ENCODE measurements around the gene SVEP1. TPM values are rescaled to one million over a fixed set of nuclear protein-coding genes. Genes with fewer than 3 reads are reported as not detected.

SVEP1 gene
- total RNA-seq, 1 experiment from 2014 or later = 0.45 TPM

GRCh38 chr9:110429453-110429852 is 150.1 kb downstream of the SVEP1 start:
- no peak overlapping the region for H3K27ac ChIP-seq (ENCODE audit: low read depth, low read length, poor library complexity, severe bottlenecking)
- CTCF ChIA-PET = no interaction called here
- intact Hi-C loops (cut with micrococcal nuclease; ENCODE audit: unreplicated experiment) = no loop called here
- POLR2A ChIA-PET (ENCODE audit: low non-redundant PET) = interaction anchor here (0.7 kb wide), 1 partner anchor 120 kb away, joined by 5 read pairs; no protein-coding TSS in a partner anchor
- DNase-seq (ENCODE audit: low spot score) = peak; percentile 4
- TF ChIP-seq, protein P1, sequence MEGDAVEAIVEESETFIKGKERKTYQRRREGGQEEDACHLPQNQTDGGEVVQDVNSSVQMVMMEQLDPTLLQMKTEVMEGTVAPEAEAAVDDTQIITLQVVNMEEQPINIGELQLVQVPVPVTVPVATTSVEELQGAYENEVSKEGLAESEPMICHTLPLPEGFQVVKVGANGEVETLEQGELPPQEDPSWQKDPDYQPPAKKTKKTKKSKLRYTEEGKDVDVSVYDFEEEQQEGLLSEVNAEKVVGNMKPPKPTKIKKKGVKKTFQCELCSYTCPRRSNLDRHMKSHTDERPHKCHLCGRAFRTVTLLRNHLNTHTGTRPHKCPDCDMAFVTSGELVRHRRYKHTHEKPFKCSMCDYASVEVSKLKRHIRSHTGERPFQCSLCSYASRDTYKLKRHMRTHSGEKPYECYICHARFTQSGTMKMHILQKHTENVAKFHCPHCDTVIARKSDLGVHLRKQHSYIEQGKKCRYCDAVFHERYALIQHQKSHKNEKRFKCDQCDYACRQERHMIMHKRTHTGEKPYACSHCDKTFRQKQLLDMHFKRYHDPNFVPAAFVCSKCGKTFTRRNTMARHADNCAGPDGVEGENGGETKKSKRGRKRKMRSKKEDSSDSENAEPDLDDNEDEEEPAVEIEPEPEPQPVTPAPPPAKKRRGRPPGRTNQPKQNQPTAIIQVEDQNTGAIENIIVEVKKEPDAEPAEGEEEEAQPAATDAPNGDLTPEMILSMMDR (conservative IDR thresholded peaks at IDR 0.05; ENCODE audit: low read depth, low read length) = peak; percentile 35; the same call in 1 of the 2 replicates
- TF ChIP-seq EZH2 (IDR thresholded peaks at IDR 0.05; ENCODE audit: borderline replicate concordance, low read depth, low read length, poor library complexity, severe bottlenecking) = no peak
- no peaks in the 10 kb centered on the region for H3K4me1 ChIP-seq (ENCODE audit: insufficient read depth, low read length, poor library complexity, severe bottlenecking)
- H3K4me3 ChIP-seq (ENCODE audit: low read depth, low read length, poor library complexity, severe bottlenecking) = no peak overlapping the region
- no TSS peak for BruUV-seq (replicated peaks)
- no peaks in the 10 kb centered on the region for H3K36me3 ChIP-seq (ENCODE audit: insufficient read depth, low read length, poor library complexity, severe bottlenecking)
- H3K27me3 ChIP-seq (replicated peaks; ENCODE audit: insufficient read depth, low read depth, low read length, poor library complexity) = no peaks in the 10 kb centered on the region
- H3K9me3 ChIP-seq (ENCODE audit: low read depth, low read length, poor library complexity, severe bottlenecking) = no peaks in the 10 kb centered on the region

- no peaks in the 10 kb centered on the region for H3K9me3 ChIP-seq (ENCODE audit: low read depth, low read length, poor library complexity, severe bottlenecking)
- POLR2A ChIA-PET (ENCODE audit: low non-redundant PET) = no interaction called here
- DNase-seq (ENCODE audit: low spot score) = peak; percentile 60
These were observed 151.9 kb downstream of the SVEP1 start for GRCh38 chr9:110427497-110428104.

DNA sequence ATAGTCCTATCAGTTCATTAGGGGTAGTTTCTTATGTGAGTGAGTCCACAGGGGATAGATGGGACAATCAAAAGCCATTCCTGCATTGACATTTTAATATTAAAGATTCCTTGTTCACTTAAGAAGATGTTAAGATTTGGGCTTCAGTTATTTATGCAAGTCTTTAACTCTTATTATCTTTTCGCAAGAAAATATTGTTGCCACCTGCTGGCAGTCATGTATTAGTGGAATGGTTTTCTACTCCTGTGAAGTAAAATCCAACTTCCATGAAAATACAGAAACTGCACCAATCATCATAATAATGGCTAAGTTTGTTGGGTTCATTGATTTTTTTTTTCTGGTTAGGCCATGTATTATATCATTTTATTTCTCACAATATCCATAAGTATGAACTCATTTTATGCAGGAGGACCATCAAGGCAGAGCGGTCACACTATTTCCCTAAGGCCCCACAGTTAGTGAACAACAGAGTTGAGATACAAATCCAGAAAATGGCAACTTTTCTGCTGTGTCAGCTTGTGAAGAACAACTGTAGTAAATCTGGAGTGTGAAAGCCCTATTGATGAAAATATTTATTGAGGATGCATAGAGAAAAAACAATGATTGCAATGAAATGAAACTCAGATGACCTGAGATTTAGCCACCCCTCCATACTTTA is 153.4 kb downstream of the SVEP1 start:
- POLR2A ChIA-PET (ENCODE audit: low non-redundant PET) = no interaction called here
- no TSS peak for BruUV-seq (replicated peaks)
- peak; percentile 18 for DNase-seq (ENCODE audit: low spot score)
- Histone ChIP-seq H3K27ac (ENCODE audit: low read depth, low read length, poor library complexity, severe bottlenecking) (no peak overlapping the region), H3K4me1 (ENCODE audit: insufficient read depth, low read length, poor library complexity, severe bottlenecking) (no peaks in the 10 kb centered on the region), H3K36me3 (ENCODE audit: insufficient read depth, low read length, poor library complexity, severe bottlenecking) (no peaks in the 10 kb centered on the region), H3K9me3 (ENCODE audit: low read depth, low read length, poor library complexity, severe bottlenecking) (no peaks in the 10 kb centered on the region), H3K4me3 (ENCODE audit: low read depth, low read length, poor library complexity, severe bottlenecking) (no peak overlapping the region), H3K27me3 (replicated peaks; ENCODE audit: insufficient read depth, low read depth, low read length, poor library complexity) (no peaks in the 10 kb centered on the region)
- CTCF ChIA-PET = no interaction called here
- no peak for TF ChIP-seq EZH2 (IDR thresholded peaks at IDR 0.05; ENCODE audit: borderline replicate concordance, low read depth, low read length, poor library complexity, severe bottlenecking)
- TF ChIP-seq, protein P1 (conservative IDR thresholded peaks at IDR 0.05; ENCODE audit: low read depth, low read length) = peak; percentile 51
- intact Hi-C loops (cut with micrococcal nuclease; ENCODE audit: unreplicated experiment) = loop anchor here (2.0 kb wide), 1 partner anchor 243 kb away; no protein-coding TSS in a partner anchor

More at GRCh38 chr9:110427497-110428104, 151.9 kb downstream of the SVEP1 start:
- Histone ChIP-seq H3K4me1 (ENCODE audit: insufficient read depth, low read length, poor library complexity, severe bottlenecking) (no peaks in the 10 kb centered on the region), H3K36me3 (ENCODE audit: insufficient read depth, low read length, poor library complexity, severe bottlenecking) (no peaks in the 10 kb centered on the region), H3K27me3 (replicated peaks; ENCODE audit: insufficient read depth, low read depth, low read length, poor library complexity) (no peaks in the 10 kb centered on the region), H3K4me3 (ENCODE audit: low read depth, low read length, poor library complexity, severe bottlenecking) (no peak overlapping the region), H3K27ac (ENCODE audit: low read depth, low read length, poor library complexity, severe bottlenecking) (no peak overlapping the region)
- BruUV-seq (replicated peaks) = no TSS peak
- no peak for TF ChIP-seq EZH2 (IDR thresholded peaks at IDR 0.05; ENCODE audit: borderline replicate concordance, low read depth, low read length, poor library complexity, severe bottlenecking)
- TF ChIP-seq, protein P1 (conservative IDR thresholded peaks at IDR 0.05; ENCODE audit: low read depth, low read length) = peak; percentile 88
- CTCF ChIA-PET = interaction anchor here (1.5 kb wide), 1 partner anchor 196 kb away, joined by 15 read pairs; no protein-coding TSS in a partner anchor
- intact Hi-C loops (cut with micrococcal nuclease; ENCODE audit: unreplicated experiment) = loop anchor here (1.0 to 2.0 kb wide), 2 partner anchors 196 to 245 kb away; no protein-coding TSS in a partner anchor

All from A673 (cell line).